Measurements from ENCODE around the gene MAP3K5.
A peak's percentile ranks its signal among the peaks of the same experiment; 100 is the strongest.

The MAP3K5 gene

GRCh38 chr6:136550045-136550329 is 242.3 kb downstream of the MAP3K5 start:
- no peak for TF ChIP-seq CTCF (IDR thresholded peaks at IDR 0.05; ENCODE audit: insufficient read depth, missing control alignments)
- DNase-seq (ENCODE audit: insufficient read length, low spot score) (no peak), FAIRE-seq (no peak)

- DNase-seq (ENCODE audit: insufficient read length, low spot score): no peak
- no peak for FAIRE-seq
- TF ChIP-seq CTCF (IDR thresholded peaks at IDR 0.05; ENCODE audit: insufficient read depth, missing control alignments): no peak
Measured at GRCh38 chr6:136549300-136550044, 242.8 kb downstream of the MAP3K5 start.

GRCh38 chr6:136548582-136549299 is 243.5 kb downstream of the MAP3K5 start:
- DNase-seq (ENCODE audit: insufficient read length, low spot score) (no peak), FAIRE-seq (no peak)
- TF ChIP-seq CTCF (IDR thresholded peaks at IDR 0.05; ENCODE audit: insufficient read depth, missing control alignments): no peak

DNA sequence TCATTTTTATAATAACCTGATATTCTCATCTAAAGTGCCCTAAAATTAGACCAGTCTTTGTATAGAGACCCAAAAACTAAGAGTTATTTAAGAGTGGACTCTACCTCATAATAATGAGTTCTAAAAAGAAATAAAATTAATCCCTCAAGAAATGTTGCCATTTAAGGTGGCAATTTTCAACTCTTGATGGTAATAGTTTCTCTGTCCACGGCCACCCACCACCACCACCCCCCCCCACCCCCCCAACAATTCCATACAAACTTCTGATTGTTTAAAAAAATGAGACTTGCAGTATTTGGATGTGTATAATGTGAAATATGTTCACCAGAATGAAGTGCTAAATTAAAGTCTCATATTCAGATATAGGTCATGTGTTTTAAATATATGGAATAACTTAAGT is 244.4 kb downstream of the MAP3K5 start:
- no peak for TF ChIP-seq CTCF (IDR thresholded peaks at IDR 0.05; ENCODE audit: insufficient read depth, missing control alignments)
- DNase-seq (ENCODE audit: insufficient read length, low spot score) (no peak), FAIRE-seq (no peak)

GRCh38 chr6:136547336-136547735 is 244.9 kb downstream of the MAP3K5 start:
- peak; percentile 60 for TF ChIP-seq CTCF (IDR thresholded peaks at IDR 0.05; ENCODE audit: insufficient read depth, missing control alignments)
- DNase-seq (ENCODE audit: insufficient read length, low spot score) (no peak), FAIRE-seq (no peak)

DNA sequence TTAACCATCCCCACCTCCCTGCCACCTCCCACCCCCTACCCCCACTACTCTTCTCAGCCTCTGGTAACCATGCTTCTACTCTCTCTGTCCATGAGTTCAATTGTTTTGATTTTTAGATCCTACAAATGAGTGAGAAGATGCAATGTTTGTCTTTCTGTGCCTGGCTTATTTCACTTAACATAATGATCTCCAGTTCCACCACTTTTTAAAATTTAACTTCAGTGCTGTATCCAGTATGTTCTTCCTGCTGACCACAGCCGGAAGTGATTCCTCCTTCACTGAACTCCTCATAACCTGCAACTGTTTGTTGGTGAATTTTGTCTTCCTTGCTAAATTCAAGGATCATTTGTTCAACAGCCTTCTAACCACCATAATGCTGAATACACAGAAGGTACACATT is 245.9 kb downstream of the MAP3K5 start:
- FAIRE-seq (no peak), DNase-seq (ENCODE audit: insufficient read length, low spot score) (no peak)
- no peak for TF ChIP-seq CTCF (IDR thresholded peaks at IDR 0.05; ENCODE audit: insufficient read depth, missing control alignments)

- FAIRE-seq: no peak
- DNase-seq (ENCODE audit: insufficient read length, low spot score): no peak
- TF ChIP-seq CTCF (IDR thresholded peaks at IDR 0.05; ENCODE audit: insufficient read depth, missing control alignments): no peak
Measured at GRCh38 chr6:136544326-136544725, 248.0 kb downstream of the MAP3K5 start.

Measured in D721Med (cell line).